ENCODE results near the gene CYTH3.

- no peak for TF ChIP-seq CTCF (CRISPR knock-in tag; IDR thresholded peaks at IDR 0.05)
- no peak for TF ChIP-seq KAT2B (IDR thresholded peaks at IDR 0.05; ENCODE audit: borderline replicate concordance, low read depth, low read length)
These were observed 107.3 kb downstream of the CYTH3 start for GRCh38 chr7:6165075-6165474.
